NCI-H2029 (cell line): ENCODE results near the gene PROZ.
"Not testable (repeated sequence)": the region's sequence is repeated elsewhere in the genome, so short reads cannot be mapped to it uniquely, and the experiment has no call there.

ENCODE experiments used
- DNase-seq: peaks from one replicate; lab custom pipeline; 2025; lab: John Stamatoyannopoulos, UW

Gene PROZ, protein sequence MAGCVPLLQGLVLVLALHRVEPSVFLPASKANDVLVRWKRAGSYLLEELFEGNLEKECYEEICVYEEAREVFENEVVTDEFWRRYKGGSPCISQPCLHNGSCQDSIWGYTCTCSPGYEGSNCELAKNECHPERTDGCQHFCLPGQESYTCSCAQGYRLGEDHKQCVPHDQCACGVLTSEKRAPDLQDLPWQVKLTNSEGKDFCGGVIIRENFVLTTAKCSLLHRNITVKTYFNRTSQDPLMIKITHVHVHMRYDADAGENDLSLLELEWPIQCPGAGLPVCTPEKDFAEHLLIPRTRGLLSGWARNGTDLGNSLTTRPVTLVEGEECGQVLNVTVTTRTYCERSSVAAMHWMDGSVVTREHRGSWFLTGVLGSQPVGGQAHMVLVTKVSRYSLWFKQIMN

DNA sequence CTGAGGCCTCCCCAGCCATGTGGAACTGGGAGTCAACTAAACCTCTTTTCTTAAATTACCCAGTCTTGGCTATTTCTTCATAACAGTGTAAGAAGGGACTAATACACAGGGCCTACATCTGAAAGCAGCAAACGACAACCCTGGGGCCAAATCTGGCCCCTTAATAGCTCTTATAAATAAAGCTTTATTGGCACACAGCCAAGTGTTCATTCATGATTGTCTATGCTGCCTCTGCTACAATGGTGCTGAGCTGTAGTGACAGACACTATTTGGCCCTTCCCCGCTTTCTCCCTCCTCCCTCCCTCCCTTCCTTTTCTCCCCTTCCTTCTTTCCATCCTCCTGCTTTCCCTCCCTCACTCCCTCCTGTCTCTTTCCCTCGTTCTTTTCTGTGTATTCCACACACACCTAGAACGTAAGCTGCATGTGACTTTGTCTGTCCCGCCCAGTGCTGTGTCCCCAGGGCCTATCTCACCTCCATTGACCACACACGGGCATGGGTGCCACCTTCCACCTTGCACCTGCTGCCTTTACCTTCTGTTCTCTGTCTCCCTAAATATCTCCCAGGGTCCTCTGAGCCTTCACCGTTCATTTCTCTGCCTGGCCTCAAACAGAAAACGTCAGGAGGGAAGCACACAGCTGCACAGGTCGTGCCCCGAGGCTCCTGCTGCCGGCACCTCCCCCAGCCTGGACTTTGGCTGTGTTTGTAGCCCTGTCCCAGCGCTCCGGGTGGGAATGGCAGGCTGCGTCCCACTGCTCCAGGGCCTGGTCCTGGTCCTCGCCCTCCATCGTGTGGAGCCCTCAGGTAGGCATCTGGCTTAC, at the start of gene PROZ:
PROZ (plus strand) TSS at position 720 of the 819 bp plus-strand sequence; CDS start at position 733, 13 bp downstream.
- DNase-seq = no peak

DNA sequence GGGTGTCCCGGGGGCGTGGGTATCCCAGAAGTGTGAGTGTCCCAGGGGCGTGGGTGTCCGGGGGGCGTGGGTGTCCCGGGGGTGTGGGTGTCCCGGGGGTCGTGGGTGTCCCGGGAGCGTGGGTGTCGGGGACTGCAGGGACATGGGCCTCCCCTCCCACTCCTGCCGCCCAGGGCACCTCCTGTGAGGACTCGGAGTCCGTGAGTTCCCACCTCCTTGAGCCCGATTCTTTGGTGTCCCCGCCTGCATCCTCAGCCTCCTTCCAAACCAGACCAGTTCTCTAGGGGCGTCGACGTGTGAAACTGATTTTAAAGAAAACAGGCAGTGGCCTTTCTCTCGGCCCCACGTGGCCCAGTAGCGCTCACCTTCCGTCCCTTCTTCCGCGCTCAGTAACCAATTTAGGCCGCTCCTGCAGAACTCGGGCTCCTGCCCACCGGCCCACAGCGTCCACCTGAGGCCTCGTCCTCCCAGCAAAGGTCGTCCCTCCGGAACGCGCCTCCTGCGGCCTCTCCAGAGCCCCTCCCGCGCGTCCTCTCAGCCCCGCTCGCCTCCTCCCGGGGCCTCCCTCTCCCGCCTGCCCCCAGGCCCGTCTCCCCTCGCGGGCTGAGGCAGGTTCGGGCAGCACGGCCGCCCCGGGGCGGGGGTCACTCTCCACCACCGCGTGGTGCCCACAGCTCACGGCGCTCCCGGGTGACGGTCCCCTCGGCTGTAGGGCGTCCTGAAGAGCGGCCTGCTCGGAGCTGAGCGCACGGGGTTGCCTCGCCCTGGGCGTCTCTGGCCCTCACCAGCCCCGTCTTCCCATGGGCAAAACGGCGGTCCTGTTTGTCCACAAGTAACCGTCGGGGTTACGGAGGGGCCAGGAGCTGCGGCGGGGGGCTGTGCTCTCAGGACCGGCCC, 49.0 kb upstream of the PROZ start:
- no peak for DNase-seq

DNA sequence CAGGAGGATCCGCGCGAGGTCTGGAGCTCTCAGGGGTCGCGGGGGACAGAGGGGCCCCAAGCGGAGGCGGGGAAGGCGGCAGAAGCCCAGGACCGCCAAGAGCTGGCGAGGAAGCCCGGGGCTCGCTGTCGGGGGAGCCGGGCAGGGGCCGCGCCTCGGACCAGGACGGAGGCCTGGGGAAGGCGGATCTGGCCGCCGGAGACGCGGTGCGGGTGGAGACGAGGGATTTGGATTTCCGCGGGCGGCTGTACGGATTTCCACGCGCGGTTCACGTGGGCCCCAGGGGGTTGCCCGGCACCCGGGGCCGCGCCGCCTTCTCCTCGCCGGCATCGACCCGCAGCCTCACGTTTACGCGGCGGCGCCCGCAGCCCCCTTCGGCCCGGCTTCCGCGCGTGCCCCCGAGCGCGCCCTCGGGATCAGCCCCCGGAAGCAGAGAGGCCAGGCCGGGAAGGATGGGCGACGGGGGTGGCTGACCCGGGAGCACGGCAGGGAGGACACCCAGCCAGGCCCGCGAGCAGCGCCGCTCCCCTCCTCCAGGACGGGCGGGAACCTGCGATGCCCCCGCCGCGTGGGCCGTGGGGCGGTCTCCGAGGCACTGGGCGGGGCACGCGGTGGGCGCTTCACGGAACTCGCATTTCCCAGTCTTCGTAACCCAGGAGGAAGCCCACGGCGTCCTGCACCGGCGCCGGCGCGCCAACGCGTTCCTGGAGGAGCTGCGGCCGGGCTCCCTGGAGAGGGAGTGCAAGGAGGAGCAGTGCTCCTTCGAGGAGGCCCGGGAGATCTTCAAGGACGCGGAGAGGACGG, 48.2 kb upstream of the PROZ start:
- DNase-seq = no peak

DNA sequence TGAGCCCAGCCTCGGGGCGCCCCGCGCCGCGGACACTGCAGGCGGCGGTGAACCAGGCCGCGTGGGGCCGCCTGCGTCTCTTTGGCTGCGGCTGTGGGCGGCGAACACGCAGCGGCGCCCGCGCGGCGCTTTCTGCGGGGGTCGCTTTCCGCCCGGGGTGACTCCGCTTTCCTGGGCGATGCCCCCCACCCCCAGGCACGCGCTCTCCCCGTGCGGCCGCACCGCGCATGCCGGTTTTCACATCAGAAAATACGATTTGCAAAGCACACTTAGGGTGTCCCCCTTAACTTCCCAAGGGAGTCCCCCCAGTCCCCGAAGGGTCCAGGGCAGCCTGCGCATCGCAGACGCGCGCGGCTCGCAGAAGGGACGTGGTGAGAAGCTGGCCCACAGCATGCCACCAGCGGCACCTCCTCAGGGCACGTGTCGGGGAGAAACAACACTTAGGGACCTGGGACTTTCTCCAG, 47.6 kb upstream of the PROZ start:
- DNase-seq = no peak

DNA sequence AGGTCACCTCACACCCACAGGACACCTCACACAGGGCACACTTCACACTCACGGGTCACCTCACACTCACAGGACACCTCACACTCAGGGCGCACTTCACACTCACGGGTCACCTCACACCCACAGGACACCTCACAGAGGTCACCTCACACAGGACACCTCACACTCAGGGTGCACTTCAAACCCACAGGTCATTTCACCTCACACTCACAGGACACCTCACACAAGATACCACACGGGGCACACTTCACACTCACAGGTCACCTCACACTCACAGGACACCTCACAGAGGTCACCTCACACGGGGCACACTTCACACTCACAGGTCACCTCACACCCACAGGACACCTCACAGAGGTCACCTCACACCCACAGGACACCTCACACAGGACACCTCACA, 46.6 kb upstream of the PROZ start:
- DNase-seq = not testable (repeated sequence)

DNA sequence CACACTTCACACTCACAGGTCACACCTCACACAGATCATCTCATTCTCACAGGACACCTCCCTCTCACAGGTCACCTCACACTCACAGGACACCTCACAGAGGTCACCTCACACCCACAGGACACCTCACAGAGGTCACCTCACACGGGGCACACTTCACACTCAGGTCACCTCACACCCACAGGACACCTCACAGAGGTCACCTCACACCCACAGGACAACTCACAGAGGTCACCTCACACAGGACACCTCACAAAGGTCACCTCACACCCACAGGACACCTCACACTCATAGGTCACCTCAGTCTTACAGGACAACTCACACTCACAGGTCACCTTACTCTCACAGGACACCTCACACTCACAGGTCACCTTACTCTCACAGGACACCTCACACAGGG, 46.0 kb upstream of the PROZ start:
- not testable (repeated sequence) for DNase-seq

DNA sequence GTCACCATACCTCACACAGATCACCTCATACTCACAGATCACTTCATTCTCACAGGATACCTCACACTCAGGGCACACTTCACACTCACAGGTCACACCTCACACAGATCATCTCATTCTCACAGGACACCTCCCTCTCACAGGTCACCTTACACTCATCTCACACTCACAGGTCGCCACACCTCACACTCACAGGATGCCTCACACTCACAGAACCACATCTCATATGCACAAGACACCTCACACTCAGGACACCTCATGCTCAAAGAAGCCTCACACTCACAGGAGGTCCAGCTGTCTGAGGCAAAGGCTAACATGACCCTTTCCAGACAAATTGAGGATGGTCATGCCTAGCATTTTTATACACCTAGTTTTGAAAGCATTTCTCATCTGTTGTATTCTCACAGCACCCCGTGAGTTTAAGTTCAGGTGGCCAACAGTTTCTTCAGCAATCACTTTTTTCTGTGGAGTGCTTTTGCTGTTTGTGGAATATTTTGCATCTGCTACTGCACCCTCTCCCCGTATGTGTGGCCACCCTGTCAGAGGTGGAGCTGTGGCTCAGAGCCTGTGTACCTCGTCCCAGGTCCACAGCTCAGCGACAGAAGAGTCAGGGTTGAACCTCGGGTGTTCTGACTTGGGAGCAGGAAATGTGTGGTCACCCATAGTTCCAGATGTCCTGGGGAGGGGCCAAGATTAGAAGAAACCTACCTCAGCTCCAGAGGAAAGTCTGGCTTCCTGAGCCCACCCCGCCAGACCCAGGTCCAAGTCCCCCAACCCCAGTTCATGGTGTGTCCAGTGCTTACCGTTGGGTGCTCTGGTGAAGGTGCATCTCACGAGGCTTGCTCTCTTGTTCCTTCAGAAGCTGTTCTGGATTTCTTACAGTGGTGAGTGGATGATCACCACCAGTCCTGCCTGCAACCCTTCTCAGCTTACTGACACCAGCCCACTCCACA, 45.3 kb upstream of the PROZ start:
- no peak for DNase-seq

DNA sequence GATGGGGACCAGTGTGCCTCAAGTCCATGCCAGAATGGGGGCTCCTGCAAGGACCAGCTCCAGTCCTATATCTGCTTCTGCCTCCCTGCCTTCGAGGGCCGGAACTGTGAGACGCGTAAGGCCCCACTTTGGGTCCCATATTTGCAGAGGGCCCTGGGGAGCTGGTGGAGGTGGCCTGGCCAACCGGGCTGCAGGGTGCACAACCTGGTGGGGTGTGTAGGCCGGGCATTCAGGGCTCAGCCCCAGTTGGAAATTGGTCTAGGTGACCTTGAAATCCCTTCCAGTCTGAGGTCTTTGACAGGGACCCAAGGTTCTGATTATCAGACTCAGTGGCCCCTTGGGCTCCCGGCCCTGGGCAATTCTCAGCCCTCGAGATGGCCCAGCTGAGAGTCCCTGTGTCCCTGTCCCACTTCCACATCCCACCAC, 44.6 kb upstream of the PROZ start:
- DNase-seq = no peak

DNA sequence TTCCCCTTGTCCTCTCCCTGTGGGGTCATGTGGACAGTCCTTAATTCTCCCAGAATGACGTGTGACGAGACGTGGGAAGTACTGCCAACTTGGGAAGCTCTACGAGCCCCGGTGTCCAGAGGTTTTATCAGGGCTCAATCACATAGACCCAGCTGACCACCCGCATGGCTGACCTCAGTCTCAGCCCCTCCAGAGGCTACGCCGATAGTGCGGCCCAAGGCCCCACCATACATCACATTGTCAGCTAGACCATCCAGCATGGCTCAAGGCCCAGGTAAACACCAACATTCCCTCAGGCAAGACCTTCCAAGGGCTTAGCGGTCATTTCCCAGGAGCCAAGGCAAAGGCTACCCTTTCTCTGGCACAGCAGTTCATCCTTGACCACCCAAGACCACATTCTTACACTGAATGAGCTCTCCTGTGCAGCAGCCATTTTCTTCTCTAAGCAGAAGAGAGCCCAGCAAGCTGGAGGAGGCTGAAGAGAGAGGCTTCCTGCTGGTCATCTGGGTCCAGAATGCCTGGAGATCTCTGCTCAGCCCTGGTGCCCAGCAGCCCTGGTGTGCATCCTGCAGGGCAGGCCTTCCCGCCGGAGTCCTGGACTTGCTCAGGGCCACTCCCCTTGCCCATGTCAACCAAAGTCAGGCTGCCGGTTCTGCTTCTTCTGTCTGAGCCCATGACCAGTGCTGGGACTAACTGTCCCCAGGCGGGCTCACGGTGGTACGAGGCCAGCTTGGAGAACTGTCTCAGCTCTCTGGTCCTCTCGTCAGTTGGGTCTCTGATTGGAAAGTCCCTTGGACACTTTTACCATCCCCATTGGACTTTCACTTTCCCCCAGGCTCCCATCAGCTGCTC, 43.7 kb upstream of the PROZ start:
- DNase-seq = no peak

DNA sequence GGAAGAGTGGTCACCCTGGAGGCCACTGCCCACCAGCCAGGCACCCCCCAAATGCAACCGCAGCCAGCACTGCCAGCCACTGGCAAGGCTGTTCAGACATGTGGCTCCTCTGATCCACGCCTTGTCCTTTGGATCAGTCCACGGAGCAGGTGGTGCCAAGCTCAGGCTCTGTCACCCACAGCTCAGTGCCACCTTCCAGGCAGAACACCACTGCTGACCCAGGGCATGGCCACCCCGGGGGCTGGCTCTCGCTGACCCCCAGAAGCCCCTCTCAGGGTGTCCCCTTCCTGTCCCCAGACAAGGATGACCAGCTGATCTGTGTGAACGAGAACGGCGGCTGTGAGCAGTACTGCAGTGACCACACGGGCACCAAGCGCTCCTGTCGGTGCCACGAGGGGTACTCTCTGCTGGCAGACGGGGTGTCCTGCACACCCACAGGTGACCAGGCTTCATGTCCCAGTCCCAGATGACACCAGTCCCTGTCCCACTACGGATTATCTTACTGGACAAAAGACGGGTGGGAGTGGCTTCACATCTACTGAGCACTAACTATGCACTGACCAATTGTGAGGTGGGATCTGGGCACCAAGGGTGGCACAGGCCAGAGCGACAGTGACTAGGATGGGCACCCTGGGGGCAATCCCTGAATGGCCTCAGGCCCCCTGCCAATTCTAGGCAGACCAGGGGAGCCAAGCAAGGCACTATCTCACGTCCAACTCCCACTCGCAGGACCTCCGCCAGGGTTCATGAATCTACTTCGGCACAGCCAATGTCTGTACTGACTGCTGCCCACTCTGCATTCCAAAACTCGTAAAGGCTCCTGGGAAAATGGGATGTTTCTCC, 42.9 kb upstream of the PROZ start:
- DNase-seq = no peak

DNA sequence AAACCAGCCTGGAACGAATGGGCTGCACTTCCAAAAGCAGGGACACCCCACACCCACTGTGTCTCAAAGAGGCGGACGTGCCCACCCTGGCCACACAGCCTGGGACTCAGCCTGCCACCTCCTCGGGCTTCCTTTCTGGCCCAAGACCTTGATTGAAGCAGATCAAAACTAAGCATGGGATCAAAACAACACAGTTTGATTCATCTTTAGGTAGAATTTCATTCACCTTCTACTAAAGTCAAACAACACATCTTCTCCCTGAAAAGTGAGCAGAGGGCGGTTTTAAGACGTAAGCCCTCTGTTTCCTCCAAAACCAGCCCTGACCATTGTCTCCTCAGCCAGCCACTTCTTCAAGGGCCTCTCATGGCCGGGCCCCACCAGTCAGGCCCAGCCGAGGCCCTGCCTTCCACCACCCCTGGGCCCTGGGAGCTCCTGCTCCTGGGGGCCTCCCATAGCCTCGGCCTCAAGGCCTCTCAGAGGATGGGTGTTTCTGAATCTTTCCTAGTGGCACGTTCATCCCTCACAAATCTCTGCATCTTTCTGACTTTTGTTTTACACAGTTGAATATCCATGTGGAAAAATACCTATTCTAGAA, 42.1 kb upstream of the PROZ start:
- DNase-seq = no peak

DNA sequence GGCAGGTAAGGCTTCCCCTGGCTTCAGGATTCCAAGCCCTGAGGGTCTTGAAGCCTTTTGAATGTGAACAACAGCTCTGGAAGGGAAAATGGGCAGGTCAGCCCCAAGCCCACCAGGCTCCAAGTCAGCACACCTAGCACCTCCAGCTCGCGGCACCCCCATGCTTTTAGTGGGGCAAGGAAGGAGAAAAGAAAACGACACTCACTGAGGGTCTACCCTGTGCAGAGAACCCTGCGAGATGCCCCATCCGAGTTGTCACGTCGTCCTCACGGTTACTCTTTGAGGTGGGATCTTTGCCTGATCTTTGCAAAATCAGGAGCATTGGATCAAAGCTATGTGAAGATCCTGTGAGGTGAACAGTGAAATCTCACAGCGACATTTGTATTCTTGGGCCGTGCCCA, 41.6 kb upstream of the PROZ start:
- DNase-seq = no peak

DNA sequence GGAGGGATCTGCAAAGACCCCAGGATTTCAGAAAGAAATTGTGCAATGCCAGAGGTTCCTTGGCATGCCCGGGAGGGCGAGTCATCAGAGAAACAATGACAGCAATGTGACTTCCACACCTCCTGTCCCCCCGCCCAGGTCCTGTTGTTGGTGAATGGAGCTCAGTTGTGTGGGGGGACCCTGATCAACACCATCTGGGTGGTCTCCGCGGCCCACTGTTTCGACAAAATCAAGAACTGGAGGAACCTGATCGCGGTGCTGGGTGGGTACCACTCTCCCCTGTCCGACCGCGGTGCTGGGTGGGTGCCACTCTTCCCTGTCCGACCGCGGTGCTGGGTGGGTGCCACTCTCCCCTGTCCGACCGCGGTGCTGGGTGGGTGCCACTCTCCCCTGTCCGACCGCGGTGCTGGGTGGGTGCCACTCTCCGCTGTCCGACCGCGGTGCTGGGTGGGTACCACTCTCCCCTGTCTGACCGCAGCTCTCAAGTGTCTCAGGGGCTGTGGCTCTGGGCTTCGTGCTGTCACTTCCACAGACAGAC, 41.0 kb upstream of the PROZ start:
- DNase-seq = no peak

DNA sequence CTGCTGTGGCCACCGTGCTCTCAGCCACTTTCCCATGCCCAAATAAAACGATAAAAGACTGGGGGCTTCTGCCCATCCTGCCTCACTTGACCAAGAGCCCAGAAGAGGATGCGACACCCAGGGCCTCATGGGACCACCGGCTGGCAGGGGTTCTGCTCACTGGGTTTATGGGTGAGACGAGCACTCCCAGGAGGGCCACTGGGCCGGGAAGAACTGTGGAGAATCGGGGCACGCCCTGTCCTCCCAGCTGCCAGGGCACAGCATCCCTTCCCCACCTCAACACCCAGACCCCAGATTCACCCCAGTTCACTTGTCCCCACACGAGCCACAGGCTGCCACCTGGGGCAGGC, 40.6 kb upstream of the PROZ start:
- DNase-seq = no peak

DNA sequence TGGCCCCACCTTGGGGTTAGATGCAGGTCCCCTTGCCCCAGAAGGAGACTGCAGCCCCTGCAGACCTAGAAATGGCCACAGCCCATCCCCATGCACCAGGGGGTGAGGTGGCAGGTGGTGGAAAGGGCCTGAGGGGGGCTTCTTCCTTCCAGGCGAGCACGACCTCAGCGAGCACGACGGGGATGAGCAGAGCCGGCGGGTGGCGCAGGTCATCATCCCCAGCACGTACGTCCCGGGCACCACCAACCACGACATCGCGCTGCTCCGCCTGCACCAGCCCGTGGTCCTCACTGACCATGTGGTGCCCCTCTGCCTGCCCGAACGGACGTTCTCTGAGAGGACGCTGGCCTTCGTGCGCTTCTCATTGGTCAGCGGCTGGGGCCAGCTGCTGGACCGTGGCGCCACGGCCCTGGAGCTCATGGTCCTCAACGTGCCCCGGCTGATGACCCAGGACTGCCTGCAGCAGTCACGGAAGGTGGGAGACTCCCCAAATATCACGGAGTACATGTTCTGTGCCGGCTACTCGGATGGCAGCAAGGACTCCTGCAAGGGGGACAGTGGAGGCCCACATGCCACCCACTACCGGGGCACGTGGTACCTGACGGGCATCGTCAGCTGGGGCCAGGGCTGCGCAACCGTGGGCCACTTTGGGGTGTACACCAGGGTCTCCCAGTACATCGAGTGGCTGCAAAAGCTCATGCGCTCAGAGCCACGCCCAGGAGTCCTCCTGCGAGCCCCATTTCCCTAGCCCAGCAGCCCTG, 40.0 kb upstream of the PROZ start:
- DNase-seq = no peak

DNA sequence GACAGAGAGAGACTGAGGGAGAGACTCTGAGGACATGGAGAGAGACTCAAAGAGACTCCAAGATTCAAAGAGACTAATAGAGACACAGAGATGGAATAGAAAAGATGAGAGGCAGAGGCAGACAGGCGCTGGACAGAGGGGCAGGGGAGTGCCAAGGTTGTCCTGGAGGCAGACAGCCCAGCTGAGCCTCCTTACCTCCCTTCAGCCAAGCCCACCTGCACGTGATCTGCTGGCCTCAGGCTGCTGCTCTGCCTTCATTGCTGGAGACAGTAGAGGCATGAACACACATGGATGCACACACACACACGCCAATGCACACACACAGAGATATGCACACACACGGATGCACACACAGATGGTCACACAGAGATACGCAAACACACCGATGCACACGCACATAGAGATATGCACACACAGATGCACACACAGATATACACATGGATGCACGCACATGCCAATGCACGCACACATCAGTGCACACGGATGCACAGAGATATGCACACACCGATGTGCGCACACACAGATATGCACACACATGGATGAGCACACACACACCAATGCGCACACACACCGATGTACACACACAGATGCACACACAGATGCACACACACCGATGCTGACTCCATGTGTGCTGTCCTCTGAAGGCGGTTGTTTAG, 39.2 kb upstream of the PROZ start:
- no peak for DNase-seq
